Keratinocyte (primary cell): ENCODE data around the gene ANKRD28. TPM values are rescaled to one million over a fixed set of nuclear protein-coding genes. Genes with fewer than 3 reads are reported as not detected.

Experiments used
- DNase-seq: peaks from one replicate; pipeline ENCODE4 v3.0.0-alpha.2; 2011; ENCODE audit warnings: low read depth, missing footprints, low spot score
- FAIRE-seq: peaks from 2 replicates; lab custom pipeline; 2011; peaks lifted over from hg19 to GRCh38; lab: Jason Lieb, UNC
- H2AFZ ChIP-seq: 2 replicates; pipeline ENCODE4 v1.6.0; 2012; ENCODE audit warnings: low read length, control low read depth, inconsistent platforms; ENCODE audit not compliant: control insufficient read depth
- H3K27ac ChIP-seq: 2 replicates; pipeline ENCODE4 v1.5.1; 2011; ENCODE audit warnings: low read length; ENCODE audit not compliant: control insufficient read depth, insufficient read depth
- H3K27me3 ChIP-seq: 3 replicates; pipeline ENCODE4 v1.6.0; 2011; ENCODE audit warnings: low read length; ENCODE audit not compliant: control insufficient read depth, insufficient read depth; ENCODE audit errors: extremely low read depth
- H3K36me3 ChIP-seq, 2 experiments: 2 replicates in 1 of 2; 3 replicates in 1 of 2; pipeline ENCODE4 v1.5.1; 2011; ENCODE audit warnings: low read length in 2 of 2, mild to moderate bottlenecking in 1 of 2; ENCODE audit not compliant: control insufficient read depth in 2 of 2, insufficient read depth in 2 of 2; ENCODE audit errors: extremely low read depth in 1 of 2
- H3K4me1 ChIP-seq: 3 replicates; pipeline ENCODE4 v1.5.1; 2011; ENCODE audit warnings: low read length; ENCODE audit not compliant: control insufficient read depth, insufficient read depth; ENCODE audit errors: extremely low read depth
- H3K4me2 ChIP-seq: 3 replicates; pipeline ENCODE4 v1.6.0; 2011; ENCODE audit warnings: low read depth, low read length; ENCODE audit not compliant: control insufficient read depth, insufficient read depth; ENCODE audit errors: extremely low read depth
- H3K4me3 ChIP-seq, 3 experiments: fragments of 200-600 bp in 1 of 3; sonication (generic) in 1 of 3; 2 replicates in 2 of 3; 3 replicates in 1 of 3; pipeline ENCODE4 v1.5.1; 2011 to 2016; ENCODE audit warnings: low read length in 3 of 3, mild to moderate bottlenecking in 3 of 3, control low read depth in 2 of 3, inconsistent platforms in 1 of 3, low read depth in 1 of 3, mixed read lengths in 1 of 3, mixed run types in 1 of 3, moderate library complexity in 1 of 3; ENCODE audit not compliant: control insufficient read depth in 2 of 3, insufficient read depth in 2 of 3; ENCODE audit errors: extremely low read depth in 1 of 3
- H3K79me2 ChIP-seq: 2 replicates; pipeline ENCODE4 v1.6.0; 2012; ENCODE audit warnings: low read length; ENCODE audit not compliant: control insufficient read depth, insufficient read depth
- H3K9ac ChIP-seq: 3 replicates; pipeline ENCODE4 v1.6.0; 2011; ENCODE audit warnings: low read length; ENCODE audit not compliant: control insufficient read depth, insufficient read depth; ENCODE audit errors: extremely low read depth
- H3K9me1 ChIP-seq: 3 replicates; pipeline ENCODE4 v1.6.0; 2011; ENCODE audit warnings: low read length; ENCODE audit not compliant: control insufficient read depth, insufficient read depth; ENCODE audit errors: extremely low read depth
- H3K9me3 ChIP-seq: 2 replicates; pipeline ENCODE4 v1.5.1; 2012; ENCODE audit warnings: low read depth, low read length; ENCODE audit not compliant: control insufficient read depth
- H4K20me1 ChIP-seq: 3 replicates; pipeline ENCODE4 v1.6.0; 2011; ENCODE audit warnings: low read length; ENCODE audit not compliant: control insufficient read depth, insufficient read depth; ENCODE audit errors: extremely low read depth
- EZH2 ChIP-seq: IDR thresholded peaks from one replicate; pipeline ENCODE4 v1.6.1; 2012; ENCODE audit warnings: inconsistent platforms, mild to moderate bottlenecking, low read length, moderate library complexity
- dilution Hi-C: fragments of 300-500 bp; cut with MboI; formaldehyde crosslinking; loops from one replicate; pipeline ENCODE4 v1.7.0; 2020; ENCODE audit warnings: low sequenced_read_pairs; ENCODE audit not compliant: extremely low pct_ligation_motif_present
- polyA plus RNA-seq, 5 experiments: library from polyadenylated mRNA; depleted of rRNA in 3 of 5; stranded (reverse) in 3 of 5; stranded (forward) in 1 of 5; unstranded in 1 of 5; fragments of >200 nt; gene quantifications; 1 replicate in 1 of 5; 2 replicates in 3 of 5; 3 replicates in 1 of 5; pipeline versions ENCODE4 v1.2.1 to v1.2.3, GENCODE V29; 2011 to 2012; ENCODE audit warnings: missing spikeins in 2 of 5, low read depth in 1 of 5, low replicate concordance in 1 of 5
- TF ChIP-seq, protein P1 (sequence below), 3 experiments: IDR thresholded peaks in 1 of 3; conservative IDR thresholded peaks in 1 of 3; optimal IDR thresholded peaks in 1 of 3; 2 replicates in 2 of 3; 3 replicates in 1 of 3; pipeline versions ENCODE3 to v1.5.1; 2011; ENCODE audit warnings: low read length in 3 of 3, mild to moderate bottlenecking in 3 of 3, moderate library complexity in 2 of 3, control low read depth in 1 of 3, inconsistent platforms in 1 of 3; ENCODE audit not compliant: insufficient read depth in 2 of 3; ENCODE audit errors: extremely low read depth in 1 of 3

ANKRD28 gene
- polyA plus RNA-seq, 1 donor (not counting 4 experiments of a cell fraction or from before 2014, with no cell fraction given) = 32.7 TPM

- FAIRE-seq (no peak), DNase-seq (no peak)
- no peaks in the 10 kb centered on the region for H3K79me2 ChIP-seq
- no peaks in the 10 kb centered on the region for H3K27me3 ChIP-seq
- dilution Hi-C loops = no loop called here
- H3K9ac ChIP-seq = no peak overlapping the region
- H3K4me2 ChIP-seq = no peak overlapping the region
- no peak for TF ChIP-seq EZH2
- TF ChIP-seq, protein P1, sequence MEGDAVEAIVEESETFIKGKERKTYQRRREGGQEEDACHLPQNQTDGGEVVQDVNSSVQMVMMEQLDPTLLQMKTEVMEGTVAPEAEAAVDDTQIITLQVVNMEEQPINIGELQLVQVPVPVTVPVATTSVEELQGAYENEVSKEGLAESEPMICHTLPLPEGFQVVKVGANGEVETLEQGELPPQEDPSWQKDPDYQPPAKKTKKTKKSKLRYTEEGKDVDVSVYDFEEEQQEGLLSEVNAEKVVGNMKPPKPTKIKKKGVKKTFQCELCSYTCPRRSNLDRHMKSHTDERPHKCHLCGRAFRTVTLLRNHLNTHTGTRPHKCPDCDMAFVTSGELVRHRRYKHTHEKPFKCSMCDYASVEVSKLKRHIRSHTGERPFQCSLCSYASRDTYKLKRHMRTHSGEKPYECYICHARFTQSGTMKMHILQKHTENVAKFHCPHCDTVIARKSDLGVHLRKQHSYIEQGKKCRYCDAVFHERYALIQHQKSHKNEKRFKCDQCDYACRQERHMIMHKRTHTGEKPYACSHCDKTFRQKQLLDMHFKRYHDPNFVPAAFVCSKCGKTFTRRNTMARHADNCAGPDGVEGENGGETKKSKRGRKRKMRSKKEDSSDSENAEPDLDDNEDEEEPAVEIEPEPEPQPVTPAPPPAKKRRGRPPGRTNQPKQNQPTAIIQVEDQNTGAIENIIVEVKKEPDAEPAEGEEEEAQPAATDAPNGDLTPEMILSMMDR (optimal IDR thresholded peaks at IDR 0.05 in 1 of 3, IDR thresholded peaks at IDR 0.05 in 1 of 3, conservative IDR thresholded peaks at IDR 0.05 in 1 of 3; ENCODE audit: extremely low read depth in 1 of 3, insufficient read depth in 2 of 3, low read length in 3 of 3) = no peak
- H2AFZ ChIP-seq = no peak overlapping the region
- no peaks in the 10 kb centered on the region for H3K36me3 ChIP-seq
- H4K20me1 ChIP-seq = no peaks in the 10 kb centered on the region
- H3K9me3 ChIP-seq = no peaks in the 10 kb centered on the region
- peaks cover 35% of the 10 kb centered on the region for H3K4me1 ChIP-seq
- no peak overlapping the region for H3K27ac ChIP-seq
- H3K4me3 ChIP-seq = no peak overlapping the region
- H3K9me1 ChIP-seq = no peaks in the 10 kb centered on the region
Measured at GRCh38 chr3:15635121-15635661, 162.6 kb downstream of the ANKRD28 start.

DNA sequence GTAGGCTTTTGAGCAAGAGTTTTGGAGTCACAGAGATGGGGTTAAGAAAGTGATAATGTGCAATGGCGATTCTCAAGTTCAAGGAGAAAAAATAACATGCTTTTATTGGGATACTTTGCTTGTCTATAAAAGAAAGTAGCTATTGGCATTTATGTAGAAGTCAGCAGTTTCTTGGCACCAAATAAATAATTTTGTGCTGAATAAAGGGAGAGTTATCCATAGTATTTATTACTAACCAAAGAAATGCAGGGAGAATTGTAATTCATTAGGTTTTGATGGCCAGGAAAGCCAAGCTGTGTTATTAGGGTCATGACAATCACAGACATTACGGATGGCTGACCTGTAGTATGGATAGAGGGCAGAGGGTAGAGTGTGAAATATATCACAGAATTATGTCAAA is 163.1 kb downstream of the ANKRD28 start:
- FAIRE-seq = no peak
- H3K9ac ChIP-seq = no peak overlapping the region
- no peaks in the 10 kb centered on the region for H3K79me2 ChIP-seq

More for the DNA sequence above, 163.1 kb downstream of the ANKRD28 start:
- Histone ChIP-seq H3K4me1 (peaks cover 35% of the 10 kb centered on the region), H3K9me3 (no peaks in the 10 kb centered on the region), H2AFZ (no peak overlapping the region), H3K9me1 (no peaks in the 10 kb centered on the region), H3K36me3 (no peaks in the 10 kb centered on the region), H3K4me2 (no peak overlapping the region), H3K27ac (no peak overlapping the region), H3K27me3 (no peaks in the 10 kb centered on the region), H3K4me3 (no peak overlapping the region), H4K20me1 (no peaks in the 10 kb centered on the region)
- TF ChIP-seq, protein P1 (optimal IDR thresholded peaks at IDR 0.05 in 1 of 3, IDR thresholded peaks at IDR 0.05 in 1 of 3, conservative IDR thresholded peaks at IDR 0.05 in 1 of 3; ENCODE audit: extremely low read depth in 1 of 3, insufficient read depth in 2 of 3, low read length in 3 of 3) = no peak
- no peak for TF ChIP-seq EZH2
- dilution Hi-C loops = no loop called here
- DNase-seq = no peak
